HTR-8/SVneo (cell line): Measurements from ENCODE around the gene TMEM95.
"Not testable (repeated sequence)": the region's sequence is repeated elsewhere in the genome, so short reads cannot be mapped to it uniquely, and the experiment has no call there.

ENCODE experiments used
- DNase-seq: peaks from one replicate; pipeline ENCODE4 v3.0.0; 2011; ENCODE audit warnings: low spot score, mixed read lengths; ENCODE audit not compliant: insufficient read length
- FAIRE-seq: peaks from 2 replicates; lab custom pipeline; 2011; peaks lifted over from hg19 to GRCh38; lab: Jason Lieb, UNC

The TMEM95 gene

GRCh38 chr17:7368599-7368994 lies 13.6 kb downstream of the TMEM95 start:
- not testable (repeated sequence) for FAIRE-seq, DNase-seq

DNA sequence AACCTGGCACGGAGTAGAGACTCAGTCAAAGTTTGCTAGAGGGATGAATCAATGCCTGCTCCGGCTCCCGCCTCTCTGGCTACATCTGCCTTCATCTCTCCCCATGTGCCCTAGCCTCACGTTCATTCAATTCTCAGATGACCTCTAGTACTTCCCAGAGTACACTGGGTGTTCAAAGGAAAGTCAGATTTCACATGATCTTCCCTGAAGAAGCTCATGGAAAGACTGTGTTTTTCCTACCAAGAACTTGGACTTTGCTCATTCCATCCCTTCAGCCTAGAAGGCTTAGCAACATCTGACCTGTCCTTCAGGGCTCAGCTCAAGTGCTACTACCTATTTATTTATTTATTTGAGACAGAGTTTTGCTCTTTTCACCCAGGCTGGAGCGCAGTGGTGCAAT lies 14.9 kb downstream of the TMEM95 start:
- FAIRE-seq, result no peak
- no peak for DNase-seq

- no peak for FAIRE-seq
Measured at GRCh38 chr17:7370853-7371252, 15.9 kb downstream of the TMEM95 start.

GRCh38 chr17:7374353-7374752 lies 19.4 kb downstream of the TMEM95 start:
- FAIRE-seq, result no peak
- no peak for DNase-seq

More at GRCh38 chr17:7370853-7371252, 15.9 kb downstream of the TMEM95 start:
- no peak for DNase-seq

DNA sequence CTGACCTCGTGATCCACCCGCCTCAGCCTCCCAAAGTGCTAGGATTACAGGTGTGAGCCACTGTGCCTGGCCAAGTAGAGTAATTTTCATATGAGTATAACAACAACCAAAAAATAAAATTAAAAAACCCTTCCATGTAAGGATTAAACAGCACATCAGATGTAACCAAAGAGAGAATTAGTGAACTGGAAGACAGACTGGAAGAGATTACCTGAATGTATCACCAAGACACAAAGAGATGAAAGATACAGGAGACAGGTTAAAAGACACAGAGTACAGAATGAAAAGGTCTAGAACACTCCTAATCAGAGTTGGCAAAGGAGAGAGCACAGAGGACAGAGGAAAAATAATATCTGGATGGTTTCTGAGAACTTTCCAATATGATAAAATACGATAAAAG lies 24.2 kb downstream of the TMEM95 start:
- FAIRE-seq (no peak), DNase-seq (no peak)

DNA sequence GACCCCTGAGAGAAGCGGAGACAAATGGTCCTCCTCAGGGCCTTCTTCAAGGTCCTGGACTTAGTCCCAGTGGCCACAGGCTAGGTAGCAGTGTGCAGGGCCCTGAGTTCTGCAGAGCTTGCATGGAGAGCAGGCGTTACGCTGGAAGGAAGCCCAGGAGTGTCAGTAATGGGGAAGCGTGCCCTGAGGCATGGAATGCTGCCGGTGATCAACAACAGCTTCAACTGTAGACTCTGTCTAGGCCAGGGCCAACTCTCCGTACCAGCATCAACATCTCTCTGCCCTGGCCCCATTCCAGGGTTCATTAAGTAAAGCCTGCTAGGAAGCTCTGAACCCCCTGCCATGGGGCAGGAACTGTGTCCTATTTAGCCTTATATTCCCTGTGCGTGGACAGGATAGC lies 25.4 kb downstream of the TMEM95 start:
- no peak for DNase-seq
- no peak for FAIRE-seq

DNA sequence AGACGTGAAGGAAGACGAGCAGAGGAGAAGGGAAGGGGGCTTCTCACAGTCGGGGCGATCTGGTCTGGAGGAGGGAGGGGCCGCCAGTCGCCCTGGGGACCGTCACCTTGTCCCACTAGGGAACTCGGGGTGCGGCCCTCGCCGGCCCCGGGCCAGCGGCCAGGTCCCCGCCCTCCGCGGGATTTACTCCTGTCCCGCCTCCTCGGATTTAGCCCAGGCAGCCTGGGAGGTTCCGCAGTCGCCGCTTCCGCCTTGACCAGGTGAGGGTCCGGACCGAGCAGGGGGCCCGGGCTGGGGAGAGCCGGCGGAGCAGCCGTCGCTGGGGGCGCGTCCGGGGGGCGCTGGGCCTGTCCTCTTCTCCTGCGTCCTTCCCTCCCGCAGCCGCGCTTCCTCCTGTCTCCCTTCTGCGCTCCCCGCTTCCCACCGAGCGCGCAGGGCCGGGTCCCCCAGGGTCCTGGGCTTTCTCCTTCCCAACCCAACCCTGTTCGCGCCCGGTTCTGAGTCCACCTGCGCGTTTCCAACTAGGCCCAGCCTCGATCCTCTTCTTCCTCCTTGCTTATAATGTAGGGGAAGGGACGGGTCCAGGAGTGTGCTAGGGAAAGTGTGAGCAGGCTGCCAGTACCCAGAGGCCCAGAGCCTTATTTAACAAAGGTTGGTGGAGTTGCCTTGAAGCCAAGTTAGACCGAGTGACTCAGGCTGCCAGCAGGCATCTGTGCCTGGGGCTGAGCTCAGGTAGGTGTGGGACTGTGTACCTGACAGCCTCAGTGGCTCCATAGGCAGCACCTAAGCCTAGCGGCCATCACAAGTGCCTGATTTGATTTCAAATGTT lies 26.1 kb downstream of the TMEM95 start, which contains the start of gene TNK1:
Gene TNK1 (plus strand): TSS at position 235 of the 829 bp plus-strand sequence. CDS start 1,838 bp downstream, outside the sequence.
- DNase-seq (no peak), FAIRE-seq (no peak)

DNA sequence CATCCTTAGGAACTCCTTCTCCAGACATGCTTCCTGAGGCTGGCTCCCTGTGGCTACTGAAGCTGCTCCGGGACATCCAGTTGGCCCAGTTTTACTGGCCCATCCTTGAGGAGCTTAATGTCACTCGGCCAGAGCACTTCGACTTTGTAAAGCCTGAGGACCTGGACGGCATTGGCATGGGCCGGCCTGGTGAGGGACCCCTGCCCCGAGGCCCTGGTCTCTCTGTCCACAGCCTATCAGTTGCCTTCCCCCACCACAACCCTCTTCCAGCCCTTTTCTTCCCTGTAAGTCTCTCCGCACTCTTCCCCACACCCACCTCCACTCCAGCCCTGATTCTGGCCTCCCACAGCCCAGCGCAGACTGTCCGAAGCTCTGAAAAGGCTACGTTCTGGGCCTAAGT lies 27.9 kb downstream of the TMEM95 start:
- FAIRE-seq, result no peak

GRCh38 chr17:7383371-7383741 lies 28.4 kb downstream of the TMEM95 start:
- no peak for DNase-seq
- FAIRE-seq, result no peak

More for the DNA sequence above, 27.9 kb downstream of the TMEM95 start:
- no peak for DNase-seq

- FAIRE-seq, result peak; percentile 70
- DNase-seq, result peak; percentile 43
Measured at GRCh38 chr17:7383742-7384488, 29.0 kb downstream of the TMEM95 start.

GRCh38 chr17:7384489-7385081 lies 29.6 kb downstream of the TMEM95 start:
- DNase-seq, result no peak
- no peak for FAIRE-seq

DNA sequence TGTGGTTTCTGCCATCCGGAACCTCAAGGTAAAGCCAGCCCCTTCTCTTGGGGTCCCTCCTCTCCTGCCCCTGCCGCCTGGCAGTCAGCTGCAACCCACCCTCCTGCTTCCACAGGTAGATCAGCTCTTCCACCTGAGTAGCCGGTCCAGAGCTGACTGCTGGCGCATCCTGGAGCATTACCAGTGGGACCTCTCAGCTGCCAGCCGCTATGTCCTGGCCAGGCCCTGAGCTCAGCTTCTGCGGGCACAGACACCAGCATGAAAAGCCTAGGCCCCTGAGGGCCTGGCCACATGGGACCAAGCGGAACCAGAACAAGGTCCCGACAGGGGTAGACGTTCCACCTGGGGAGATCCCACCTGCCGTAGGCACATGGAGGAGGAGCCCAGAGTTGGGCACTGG lies 33.9 kb downstream of the TMEM95 start:
- no peak for DNase-seq
- no peak for FAIRE-seq

- DNase-seq (no peak), FAIRE-seq (peak; percentile 26)
Measured at GRCh38 chr17:7389924-7390910, 35.3 kb downstream of the TMEM95 start.

GRCh38 chr17:7391307-7391706 lies 36.4 kb downstream of the TMEM95 start:
- DNase-seq, result no peak
- FAIRE-seq, result no peak

DNA sequence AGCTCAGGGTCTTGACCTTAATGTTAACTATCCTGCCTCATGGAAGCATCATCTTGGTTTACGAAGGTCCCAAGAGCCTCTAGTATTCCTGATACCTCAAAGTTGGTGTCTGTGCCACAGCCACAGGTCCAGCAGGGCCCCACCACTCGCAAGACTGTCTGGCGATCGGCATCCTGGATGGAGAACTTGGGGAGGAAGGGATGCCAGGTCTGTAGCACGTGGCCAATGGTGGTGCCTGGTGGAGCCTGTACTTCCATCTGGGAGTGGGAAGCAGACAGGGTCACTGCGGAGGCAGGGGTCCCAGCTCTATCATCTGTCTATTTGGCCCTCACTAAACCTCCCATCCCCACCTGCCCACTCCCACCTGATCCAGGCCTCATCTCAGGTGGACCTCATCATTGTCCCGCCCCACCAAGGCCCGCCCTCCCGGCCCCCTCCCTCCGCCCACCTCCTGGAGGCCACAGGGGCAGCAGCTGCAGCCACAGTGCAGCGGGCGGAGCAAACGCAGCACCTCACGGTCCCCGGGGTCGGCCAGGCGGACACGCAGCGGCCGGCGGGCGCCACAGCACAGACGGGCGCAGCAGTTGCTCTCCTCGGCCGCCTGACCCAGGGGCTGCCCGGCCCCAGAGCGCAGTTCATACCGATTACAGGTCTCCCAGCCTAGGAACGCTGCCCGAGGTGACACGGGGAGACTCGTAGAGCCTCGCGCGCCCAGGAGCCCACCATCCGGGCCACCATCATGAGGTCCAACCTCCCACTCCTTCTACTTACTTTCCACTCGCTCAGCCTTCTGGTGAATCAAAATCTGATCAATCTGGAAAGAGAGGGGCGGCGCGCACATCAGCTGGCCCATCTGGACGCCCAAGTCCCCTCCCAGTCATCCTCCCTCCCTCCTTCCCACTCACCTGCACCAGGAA lies 38.0 kb downstream of the TMEM95 start:
- no peak for FAIRE-seq

DNA sequence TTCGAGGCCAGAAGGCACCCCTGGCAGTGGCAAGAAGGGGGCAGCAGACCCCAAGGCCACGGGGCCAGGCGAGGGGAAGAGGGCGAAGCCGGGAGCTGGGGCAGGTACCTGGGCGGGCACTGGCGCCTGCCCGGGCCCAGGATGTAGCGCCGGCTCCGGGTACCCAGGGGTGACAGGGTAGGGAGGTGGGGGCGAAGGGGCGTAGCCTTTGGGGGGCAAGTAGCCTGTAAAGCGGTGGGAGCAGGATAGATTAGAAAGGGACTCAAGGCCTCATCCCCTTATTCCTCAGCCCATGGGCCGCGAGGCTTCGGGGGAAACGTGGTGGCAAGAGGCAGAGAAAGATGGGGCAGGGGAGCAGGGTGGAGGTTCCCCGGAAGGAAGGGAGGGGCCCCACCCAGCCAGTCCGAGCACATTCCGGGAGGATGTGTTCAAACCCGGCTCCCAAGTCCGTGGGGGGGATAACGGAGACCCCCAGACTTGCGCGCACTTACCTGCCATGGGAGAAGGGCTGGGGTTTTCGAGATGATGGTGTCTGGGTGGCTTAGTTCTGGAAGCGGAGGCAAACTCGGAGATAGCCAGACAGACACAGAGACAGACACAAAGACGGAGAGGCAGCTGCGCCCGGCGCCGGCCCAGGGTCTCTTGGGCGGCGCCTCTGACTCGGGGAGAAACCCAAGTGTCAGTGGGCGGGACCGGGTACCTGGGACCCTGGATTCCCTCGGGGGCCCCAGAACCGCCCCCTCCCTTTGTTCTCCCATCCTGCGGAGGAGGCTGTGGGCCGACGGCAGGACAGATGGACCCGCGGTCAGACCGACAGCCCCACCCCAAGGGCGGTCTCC lies 38.9 kb downstream of the TMEM95 start:
- FAIRE-seq (peak; percentile 73), DNase-seq (peak; percentile 41)

More for the DNA sequence above, 38.0 kb downstream of the TMEM95 start:
- no peak for DNase-seq

DNA sequence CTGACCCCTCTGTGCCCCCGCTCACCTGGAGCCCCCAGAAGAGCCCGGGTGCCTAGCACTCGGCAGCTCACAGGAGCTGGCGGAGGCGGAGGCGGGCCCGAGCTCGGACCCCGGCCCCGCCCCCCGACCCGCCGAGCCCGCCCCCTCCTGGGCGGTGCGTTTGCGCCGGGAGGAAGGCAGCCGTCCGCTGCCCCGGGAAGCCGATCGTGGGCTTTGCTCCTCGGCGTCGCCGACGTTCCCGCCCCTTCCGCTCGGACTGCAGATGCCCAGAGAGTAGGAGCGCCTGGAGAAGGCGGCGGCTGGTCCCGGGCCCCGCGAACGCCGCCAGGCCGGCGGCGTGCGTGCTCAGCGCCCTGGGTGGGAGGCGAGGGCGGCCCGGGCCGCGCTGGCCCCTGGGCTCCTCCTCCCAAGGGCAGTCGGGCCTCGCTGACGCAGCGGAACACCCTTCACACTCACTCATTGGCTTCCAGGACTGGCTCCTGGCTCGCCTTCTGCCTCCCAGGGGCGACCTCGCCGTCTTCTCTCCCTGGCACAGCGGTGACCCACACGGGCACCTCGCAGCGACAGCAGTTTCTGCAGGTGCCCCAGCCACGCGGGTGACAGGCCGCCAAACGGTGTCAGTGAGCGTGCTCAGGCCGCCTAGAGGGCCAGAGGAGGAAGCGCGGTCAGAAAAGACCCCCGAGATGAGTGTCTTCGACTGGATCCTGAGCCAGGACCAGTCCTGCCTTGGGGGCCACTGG lies 39.7 kb downstream of the TMEM95 start, which contains the start of gene PLSCR3:
Gene PLSCR3 (minus strand): TSS at position 74 of the 740 bp plus-strand sequence. CDS start 415 bp downstream, outside the sequence.
- FAIRE-seq, result peak; percentile 95
- peak; percentile 93 for DNase-seq
